H1 (cell line): ENCODE data around the gene DND1. TPM values are rescaled to one million over a fixed set of nuclear protein-coding genes. Genes with fewer than 3 reads are reported as not detected.

Source experiments
- HDAC2 ChIP-seq, 2 experiments: fragments of 300-600 bp in 1 of 2; sonication (generic) in 1 of 2; IDR thresholded peaks; 2 replicates each; pipeline ENCODE4 v1.6.1; 2011 to 2012; ENCODE audit warnings: low read depth in 2 of 2, low read length in 2 of 2, mild to moderate bottlenecking in 2 of 2, moderate library complexity in 2 of 2, borderline replicate concordance in 1 of 2, inconsistent platforms in 1 of 2
- PHF8 ChIP-seq: fragments of 200-600 bp; sonication (generic); conservative IDR thresholded peaks from 2 replicates; pipeline ENCODE4 v1.7.1; 2012; ENCODE audit warnings: low read depth, mild to moderate bottlenecking, inconsistent platforms, low read length, moderate library complexity
- POLR2A ChIP-seq, 2 experiments: IDR thresholded peaks; 1 replicate in 1 of 2; 2 replicates in 1 of 2; pipeline ENCODE4 v1.6.1; 2011; ENCODE audit warnings: low read depth in 2 of 2, low read length in 2 of 2, mild to moderate bottlenecking in 2 of 2; ENCODE audit errors: control extremely low read depth in 1 of 2
- SIN3A ChIP-seq, 2 experiments: IDR thresholded peaks in 1 of 2; conservative IDR thresholded peaks in 1 of 2; 2 replicates each; pipeline ENCODE4 v1.6.1; 2011 to 2012; ENCODE audit warnings: low read length in 2 of 2, improper control_type of control experiment in 1 of 2, low read depth in 1 of 2, mild to moderate bottlenecking in 1 of 2
- SP4 ChIP-seq: IDR thresholded peaks from 2 replicates; pipeline ENCODE4 v1.6.1; 2012; ENCODE audit warnings: low read length, inconsistent platforms
- TAF1 ChIP-seq: IDR thresholded peaks from 2 replicates; pipeline ENCODE4 v1.6.1; 2011; ENCODE audit warnings: mild to moderate bottlenecking, low read depth, low read length
- TAF7 ChIP-seq: optimal IDR thresholded peaks from 2 replicates; pipeline ENCODE3; 2011; ENCODE audit warnings: low read depth, mild to moderate bottlenecking, inconsistent platforms, low read length, moderate library complexity, borderline replicate concordance
- TBP ChIP-seq: IDR thresholded peaks from 2 replicates; pipeline ENCODE4 v1.6.1; 2011; ENCODE audit warnings: low read depth, low read length, improper control_type of control experiment
- polyA plus RNA-seq, 7 experiments: library from polyadenylated mRNA; depleted of rRNA in 3 of 7; stranded (reverse) in 5 of 7; unstranded in 2 of 7; fragments of >200 nt in 5 of 7; fragments of 200-250 nt in 2 of 7; gene quantifications; 1 replicate in 5 of 7; 2 replicates in 1 of 7; 4 replicates in 1 of 7; pipeline versions ENCODE4 v1.2.1 to v1.2.3, GENCODE V29; 2011 to 2013; ENCODE audit warnings: missing spikeins in 2 of 7, mixed read lengths in 2 of 7
- total RNA-seq: library from RNA; stranded (reverse); fragmentation: NEBNext Ultra II Directional; extraction: Animal tissue kit (Norgen Biotek cat#: 25700); gene quantifications from 2 replicates; pipeline ENCODE4 v1.2.1, GENCODE V29; 2021
- TF ChIP-seq, protein P1 (sequence below): IDR thresholded peaks from 2 replicates; pipeline ENCODE4 v1.6.1; 2012; ENCODE audit warnings: low read length, inconsistent platforms
- TF ChIP-seq, protein P2 (sequence below): IDR thresholded peaks from 2 replicates; pipeline ENCODE4 v1.6.1; 2011; ENCODE audit warnings: low read depth, mild to moderate bottlenecking, low read length; ENCODE audit not compliant: insufficient read depth

DND1 gene
- total and polyA plus RNA-seq, 2 of the 8 experiments (the other 6 are each of a cell fraction or from before 2014, with no cell fraction given) = 0.41 to 2.1 TPM

DNA sequence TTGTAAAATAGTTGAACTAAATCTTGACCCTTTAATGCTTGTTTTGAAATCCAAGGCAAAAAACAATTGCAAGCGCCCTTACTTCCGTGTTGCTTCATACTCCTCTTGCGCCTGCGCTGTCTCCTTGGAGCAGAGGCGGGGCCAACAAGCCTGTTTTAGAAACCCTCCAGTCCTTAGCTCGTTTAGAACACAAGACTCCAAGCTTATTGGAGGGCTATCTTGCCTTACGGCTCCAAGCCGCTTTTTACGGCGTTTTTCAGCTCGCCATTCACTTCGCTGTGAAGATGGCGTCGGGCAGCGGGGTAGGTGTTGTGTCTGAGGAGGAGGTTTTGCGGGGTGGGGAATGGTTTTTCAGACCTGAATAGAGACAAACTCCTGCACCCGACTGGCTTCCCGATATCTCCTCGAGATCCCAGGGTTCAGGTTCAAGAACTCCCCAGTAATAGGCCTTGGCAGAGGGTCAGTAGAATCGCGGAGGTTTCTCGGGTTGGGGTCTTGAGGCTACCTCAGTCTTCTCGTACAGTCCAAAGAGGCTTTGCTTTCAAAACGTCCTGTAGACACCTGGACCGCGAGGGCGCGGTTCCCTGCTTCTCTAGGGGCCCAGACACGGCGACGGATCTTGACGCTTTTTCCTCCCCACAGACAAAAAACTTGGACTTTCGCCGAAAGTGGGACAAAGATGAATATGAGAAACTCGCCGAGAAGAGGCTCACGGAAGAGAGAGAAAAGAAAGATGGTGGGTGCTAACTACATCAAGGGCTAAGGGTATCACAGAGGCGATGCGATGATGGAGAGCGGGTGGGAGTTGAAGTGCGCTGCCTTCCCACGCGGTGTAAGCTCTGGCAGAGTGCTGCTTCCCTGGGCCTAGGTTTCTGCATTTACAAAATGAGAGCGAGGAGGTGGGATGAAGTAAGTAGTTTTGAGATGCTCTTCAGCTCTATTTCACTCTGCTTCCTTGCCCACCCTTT lies 27.1 kb upstream of the DND1 start, which contains the start of gene ZMAT2 (continued):
- TF ChIP-seq TAF1 (peak; percentile 99), SP4 (peak; percentile 53; the same call in 1 of the 2 replicates), HDAC2 (IDR thresholded peaks at IDR 0.05; ENCODE audit: borderline replicate concordance in 1 of 2, low read depth in 2 of 2, low read length in 2 of 2) (0 out of 4 replicates have a peak, but pooled peaks of 1 of the 2 experiments have one; percentile 53), POLR2A (IDR thresholded peaks at IDR 0.05; ENCODE audit: control extremely low read depth in 1 of 2, low read depth in 2 of 2, low read length in 2 of 2) (peak; percentile 70 to 90), PHF8 (peak; percentile 89), TBP (peak; percentile 92), SIN3A (conservative IDR thresholded peaks at IDR 0.05 in 1 of 2, IDR thresholded peaks at IDR 0.05 in 1 of 2; ENCODE audit: low read depth in 1 of 2, low read length in 2 of 2) (peak in 1 of 2 experiments; percentile 86; a peak in 1 of 4 replicates), TAF7 (peak; percentile 94)
- TF ChIP-seq, protein P1, sequence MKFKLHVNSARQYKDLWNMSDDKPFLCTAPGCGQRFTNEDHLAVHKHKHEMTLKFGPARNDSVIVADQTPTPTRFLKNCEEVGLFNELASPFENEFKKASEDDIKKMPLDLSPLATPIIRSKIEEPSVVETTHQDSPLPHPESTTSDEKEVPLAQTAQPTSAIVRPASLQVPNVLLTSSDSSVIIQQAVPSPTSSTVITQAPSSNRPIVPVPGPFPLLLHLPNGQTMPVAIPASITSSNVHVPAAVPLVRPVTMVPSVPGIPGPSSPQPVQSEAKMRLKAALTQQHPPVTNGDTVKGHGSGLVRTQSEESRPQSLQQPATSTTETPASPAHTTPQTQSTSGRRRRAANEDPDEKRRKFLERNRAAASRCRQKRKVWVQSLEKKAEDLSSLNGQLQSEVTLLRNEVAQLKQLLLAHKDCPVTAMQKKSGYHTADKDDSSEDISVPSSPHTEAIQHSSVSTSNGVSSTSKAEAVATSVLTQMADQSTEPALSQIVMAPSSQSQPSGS = no peak
- TF ChIP-seq, protein P2, sequence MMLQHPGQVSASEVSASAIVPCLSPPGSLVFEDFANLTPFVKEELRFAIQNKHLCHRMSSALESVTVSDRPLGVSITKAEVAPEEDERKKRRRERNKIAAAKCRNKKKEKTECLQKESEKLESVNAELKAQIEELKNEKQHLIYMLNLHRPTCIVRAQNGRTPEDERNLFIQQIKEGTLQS = peak; percentile 88
- TF ChIP-seq, all 59 proteins: peak for 17
